ENCODE data around the gene SPTBN1.

GRCh38 chr2:54603796-54604195 is 147.7 kb downstream of the SPTBN1 start:
- TF ChIP-seq CTCF (conservative IDR thresholded peaks at IDR 0.05; ENCODE audit: low read length) (no peak), EZH2phosphoT487 (IDR thresholded peaks at IDR 0.05; ENCODE audit: borderline replicate concordance) (no peak)
